ENCODE data around the gene ZMIZ1.

GRCh38 chr10:79163666-79163975 is 94.9 kb downstream of the ZMIZ1 start:
- no peak for TF ChIP-seq CTCF (IDR thresholded peaks at IDR 0.05; ENCODE audit: low read depth, low read length, missing input control)
- no peak for TF ChIP-seq RAD21 (IDR thresholded peaks at IDR 0.05)
